Measurements from ENCODE around the gene GNS.

GNS gene

GRCh38 chr12:64681200-64682052 lies 77.8 kb downstream of the GNS start:
- FAIRE-seq (no peak), DNase-seq (ENCODE audit: extremely low spot score, insufficient read length, low read depth) (no peak)

- no peak for FAIRE-seq
- DNase-seq (ENCODE audit: extremely low spot score, insufficient read length, low read depth), result no peak
These were observed 79.0 kb downstream of the GNS start for GRCh38 chr12:64680235-64680634.

- FAIRE-seq, result peak; percentile 71
- no peak for DNase-seq (ENCODE audit: extremely low spot score, insufficient read length, low read depth)
These were observed 79.7 kb downstream of the GNS start for GRCh38 chr12:64679487-64680001.

- no peak for FAIRE-seq
- DNase-seq (ENCODE audit: extremely low spot score, insufficient read length, low read depth), result no peak
These were observed 80.4 kb downstream of the GNS start for GRCh38 chr12:64678835-64679234.

GRCh38 chr12:64678248-64678647 lies 81.0 kb downstream of the GNS start:
- no peak for DNase-seq (ENCODE audit: extremely low spot score, insufficient read length, low read depth)
- FAIRE-seq, result no peak

GRCh38 chr12:64675795-64676194 lies 83.4 kb downstream of the GNS start:
- DNase-seq (ENCODE audit: extremely low spot score, insufficient read length, low read depth), result no peak
- FAIRE-seq, result no peak

- no peak for FAIRE-seq
These were observed 84.8 kb downstream of the GNS start for GRCh38 chr12:64674367-64674922.

GRCh38 chr12:64673490-64674169 lies 85.6 kb downstream of the GNS start:
- FAIRE-seq (no peak), DNase-seq (ENCODE audit: extremely low spot score, insufficient read length, low read depth) (no peak)

More at GRCh38 chr12:64674367-64674922, 84.8 kb downstream of the GNS start:
- no peak for DNase-seq (ENCODE audit: extremely low spot score, insufficient read length, low read depth)

- DNase-seq (ENCODE audit: extremely low spot score, insufficient read length, low read depth) (no peak), FAIRE-seq (peak; percentile 58)
These were observed 86.2 kb downstream of the GNS start for GRCh38 chr12:64672925-64673409.

GRCh38 chr12:64671681-64672080 lies 87.5 kb downstream of the GNS start:
- FAIRE-seq, result no peak
- DNase-seq (ENCODE audit: extremely low spot score, insufficient read length, low read depth), result no peak

- DNase-seq (ENCODE audit: extremely low spot score, insufficient read length, low read depth) (no peak), FAIRE-seq (no peak)
These were observed 88.1 kb downstream of the GNS start for GRCh38 chr12:64670919-64671639.

- no peak for FAIRE-seq
- DNase-seq (ENCODE audit: extremely low spot score, insufficient read length, low read depth), result no peak
These were observed 89.2 kb downstream of the GNS start for GRCh38 chr12:64670019-64670418.

- DNase-seq (ENCODE audit: extremely low spot score, insufficient read length, low read depth) (no peak), FAIRE-seq (peak; percentile 82)
These were observed 89.8 kb downstream of the GNS start for GRCh38 chr12:64669270-64669842.

GRCh38 chr12:64667793-64668192 lies 91.4 kb downstream of the GNS start:
- FAIRE-seq (no peak), DNase-seq (ENCODE audit: extremely low spot score, insufficient read length, low read depth) (no peak)

GRCh38 chr12:64666054-64666914 lies 92.9 kb downstream of the GNS start:
- DNase-seq (ENCODE audit: extremely low spot score, insufficient read length, low read depth) (no peak), FAIRE-seq (peak; percentile 38)

- no peak for DNase-seq (ENCODE audit: extremely low spot score, insufficient read length, low read depth)
These were observed 93.7 kb downstream of the GNS start for GRCh38 chr12:64665514-64665913.

More at GRCh38 chr12:64665514-64665913, 93.7 kb downstream of the GNS start:
- peak; percentile 73 for FAIRE-seq
